Stimulated activated CD4-positive, alpha-beta T cell treated with anti-CD3 and anti-CD28 coated beads, Interleukin-1b, Interleukin-23, amount 100 ng/mL, for 4 hours (primary cell): ENCODE measurements around the gene SPOCK2.

Source experiments
- DNase-seq, 2 donors: peaks; one replicate each; pipeline ENCODE4 v3.0.0-alpha.2; 2020; ENCODE audit warnings: low read depth in 2 of 2

The SPOCK2 gene

GRCh38 chr10:72058347-72058898 is 29.9 kb downstream of the SPOCK2 start:
- DNase-seq: no peak

- DNase-seq: no peak
These were observed 31.2 kb downstream of the SPOCK2 start for GRCh38 chr10:72056932-72057751.

GRCh38 chr10:72056113-72056512 is 32.2 kb downstream of the SPOCK2 start:
- DNase-seq: no peak

- DNase-seq: no peak
These were observed 34.7 kb downstream of the SPOCK2 start for GRCh38 chr10:72053690-72054089.

GRCh38 chr10:72050873-72051272 is 37.5 kb downstream of the SPOCK2 start:
- no peak for DNase-seq

GRCh38 chr10:72049969-72050781 is 38.2 kb downstream of the SPOCK2 start:
- no peak for DNase-seq

- no peak for DNase-seq
These were observed 38.9 kb downstream of the SPOCK2 start for GRCh38 chr10:72049472-72049871.

GRCh38 chr10:72048450-72049124 is 39.8 kb downstream of the SPOCK2 start:
- peak; percentile 84 to 93 for DNase-seq

- no peak for DNase-seq
These were observed 42.8 kb downstream of the SPOCK2 start for GRCh38 chr10:72045586-72045985.

- no peak for DNase-seq
These were observed 43.8 kb downstream of the SPOCK2 start for GRCh38 chr10:72044417-72045041.

- no peak for DNase-seq
These were observed 45.1 kb downstream of the SPOCK2 start for GRCh38 chr10:72043016-72043834.

GRCh38 chr10:72041491-72041890 is 46.9 kb downstream of the SPOCK2 start:
- no peak for DNase-seq

GRCh38 chr10:72039377-72039776 is 49.0 kb downstream of the SPOCK2 start:
- no peak for DNase-seq

- DNase-seq: no peak
These were observed 49.8 kb downstream of the SPOCK2 start for GRCh38 chr10:72038458-72039001.

- no peak for DNase-seq
These were observed 50.5 kb downstream of the SPOCK2 start for GRCh38 chr10:72037811-72038210.

GRCh38 chr10:72037266-72037665 is 51.1 kb downstream of the SPOCK2 start:
- no peak for DNase-seq

GRCh38 chr10:72035252-72035887 is 53.0 kb downstream of the SPOCK2 start:
- no peak for DNase-seq

- no peak for DNase-seq
These were observed 53.6 kb downstream of the SPOCK2 start for GRCh38 chr10:72034761-72035160.

GRCh38 chr10:72034040-72034499 is 54.3 kb downstream of the SPOCK2 start:
- no peak for DNase-seq
